NB4 (cell line): ENCODE results near the gene NRN1L.
A peak's percentile ranks its signal among the peaks of the same experiment; 100 is the strongest.
"Not testable (repeated sequence)": the region's sequence is repeated elsewhere in the genome, so short reads cannot be mapped to it uniquely, and the experiment has no call there.

Experiments used
- DNase-seq: peaks from one replicate; pipeline ENCODE4 v3.0.0; 2010; ENCODE audit warnings: low read depth
- H3K4me3 ChIP-seq: one replicate; pipeline ENCODE4 v1.5.1; 2011; ENCODE audit warnings: mild to moderate bottlenecking, low read depth, low read length, moderate library complexity
- CTCF ChIP-seq: IDR thresholded peaks from one replicate; pipeline ENCODE4 v1.5.1; 2012; ENCODE audit warnings: low read depth, low read length
- MAX ChIP-seq: IDR thresholded peaks from 2 replicates; pipeline ENCODE4 v1.6.1; 2011; ENCODE audit warnings: low read depth, low read length
- MYC ChIP-seq: IDR thresholded peaks from 2 replicates; pipeline ENCODE4 v1.6.1; 2011; ENCODE audit warnings: low read depth, low read length
- POLR2A ChIP-seq: IDR thresholded peaks from 2 replicates; pipeline ENCODE4 v1.6.1; 2011; ENCODE audit warnings: mild to moderate bottlenecking; ENCODE audit not compliant: insufficient read length; ENCODE audit errors: extremely low read depth

Gene NRN1L

GRCh38 chr16:67884684-67885083 lies at the start of gene NRN1L:
TSS of gene NRN1L (plus strand) at chr16:67884885. CDS start at chr16:67884904, 19 bp downstream.
- DNase-seq, result no peak
- TF ChIP-seq MAX (no peak), CTCF (no peak), POLR2A (no peak), MYC (no peak)
- H3K4me3 ChIP-seq, result no peak within 1 kb of the TSS

- not testable (repeated sequence) for DNase-seq, H3K4me3 ChIP-seq
These were observed 47.5 kb upstream of the NRN1L start for GRCh38 chr16:67837190-67837589.

- TF ChIP-seq POLR2A (no peak), MYC (no peak), MAX (no peak), CTCF (no peak)
- H3K4me3 ChIP-seq, result no peak overlapping the region
- no peak for DNase-seq
These were observed 46.9 kb upstream of the NRN1L start for GRCh38 chr16:67837811-67838210.

- no peak for TF ChIP-seq MAX
- no peak for TF ChIP-seq POLR2A
- TF ChIP-seq CTCF, result no peak
- TF ChIP-seq MYC, result no peak
These were observed 43.4 kb upstream of the NRN1L start for GRCh38 chr16:67841198-67841815.

GRCh38 chr16:67841816-67842508 lies 42.7 kb upstream of the NRN1L start, which contains the start of gene THAP11:
TSS of gene THAP11 (plus strand) at chr16:67842320. CDS start at chr16:67842555, 235 bp downstream.
- peak; percentile 97 for DNase-seq
- peak within 1 kb of the TSS; percentile 79 for H3K4me3 ChIP-seq
- TF ChIP-seq MAX, result no peak; the same call in 1 of the 2 replicates
- TF ChIP-seq MYC, result peak; percentile 10; the same call in 1 of the 2 replicates
- TF ChIP-seq POLR2A, result peak; percentile 52
- peak; percentile 90 for TF ChIP-seq CTCF

More at GRCh38 chr16:67841198-67841815, 43.4 kb upstream of the NRN1L start:
- no peak for DNase-seq
- H3K4me3 ChIP-seq, result no peak overlapping the region

- TF ChIP-seq CTCF (peak; percentile 21), POLR2A (peak; percentile 2), MAX (peak; percentile 60), MYC (peak; percentile 68)
- peak overlapping the region; percentile 77 for H3K4me3 ChIP-seq
- DNase-seq, result peak; percentile 82
These were observed 42.0 kb upstream of the NRN1L start for GRCh38 chr16:67842509-67843342.
